GM18951 (cell line): ENCODE data around the gene TTC29.
"Not testable (repeated sequence)": the region's sequence is repeated elsewhere in the genome, so short reads cannot be mapped to it uniquely, and the experiment has no call there.

Experiments
- POLR2A ChIP-seq: IDR thresholded peaks from 4 replicates; pipeline ENCODE4 v1.6.1; 2011; ENCODE audit warnings: mild to moderate bottlenecking; ENCODE audit not compliant: insufficient read length, insufficient read depth; ENCODE audit errors: extremely low read depth
- in situ Hi-C: fragments of 300-500 bp; cut with MboI; formaldehyde crosslinking; loops from one replicate; pipeline ENCODE4 v1.12.0; 2022; ENCODE audit warnings: low sequenced_read_pairs, mixed read lengths, inconsistent platforms; ENCODE audit not compliant: unreplicated experiment

The TTC29 gene

GRCh38 chr4:146739182-146739581 lies 206.5 kb downstream of the TTC29 start:
- in situ Hi-C loops, result no loop called here
- TF ChIP-seq POLR2A, result no peak

GRCh38 chr4:146723519-146723918 lies 222.1 kb downstream of the TTC29 start:
- in situ Hi-C loops, result not testable (repeated sequence)

DNA sequence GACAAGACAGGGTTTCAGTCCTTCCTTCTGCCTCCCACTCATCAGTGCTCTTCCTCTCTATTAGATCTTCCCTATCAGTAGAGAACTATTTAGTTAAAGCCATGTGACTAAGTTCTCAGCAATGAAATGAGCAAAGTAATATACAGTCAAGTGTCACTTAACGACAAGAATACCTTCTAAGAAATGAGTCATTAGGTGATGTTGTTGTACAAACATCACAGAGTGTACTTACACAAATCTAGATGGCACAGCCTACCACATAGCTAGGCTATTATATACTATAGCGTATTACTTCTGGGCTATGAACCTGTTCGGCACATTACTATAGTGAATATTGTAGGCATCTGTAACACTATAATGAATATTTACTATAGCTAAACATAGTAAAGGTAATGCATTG lies 235.7 kb downstream of the TTC29 start:
- no peak for TF ChIP-seq POLR2A
- in situ Hi-C loops, result no loop called here

- in situ Hi-C loops, result no loop called here
- TF ChIP-seq POLR2A, result no peak
These were observed 245.8 kb downstream of the TTC29 start for GRCh38 chr4:146699910-146700309.

GRCh38 chr4:146674829-146675570 lies 270.7 kb downstream of the TTC29 start:
- in situ Hi-C loops, result no loop called here
- TF ChIP-seq POLR2A, result no peak

GRCh38 chr4:146663968-146664311 lies 281.7 kb downstream of the TTC29 start:
- in situ Hi-C loops, result not testable (repeated sequence)

- in situ Hi-C loops, result no loop called here
- TF ChIP-seq POLR2A, result no peak
These were observed 284.3 kb downstream of the TTC29 start for GRCh38 chr4:146661367-146661766.
